Measurements from ENCODE around the gene ADSL. TPM values are rescaled to one million over a fixed set of nuclear protein-coding genes. Genes with fewer than 3 reads are reported as not detected.

Gene ADSL
- total RNA-seq, 2 experiments from 2014 or later: 117 to 137 TPM

- ChIA-PET POLR2A (no interaction called here), CTCF (ENCODE audit: unreplicated experiment) (no interaction called here)
- no peaks in the 10 kb centered on the region for H3K9me3 ChIP-seq (ENCODE audit: low read length)
- H3K4me3 ChIP-seq (ENCODE audit: low read depth, low read length, poor library complexity, severe bottlenecking): no peak overlapping the region
- no peak for DNase-seq (ENCODE audit: low spot score)
- H3K4me1 ChIP-seq (ENCODE audit: insufficient read depth, low read length, poor library complexity, severe bottlenecking): no peaks in the 10 kb centered on the region
- H4K20me1 ChIP-seq (ENCODE audit: insufficient read depth, low read length): no peaks in the 10 kb centered on the region
- intact Hi-C loops (cut with micrococcal nuclease; ENCODE audit: unreplicated experiment): no loop called here
- H2AFZ ChIP-seq (ENCODE audit: low read length): no peak overlapping the region
- BruUV-seq (replicated peaks): no TSS peak
- no peak overlapping the region for H3K27ac ChIP-seq (ENCODE audit: low read depth, low read length, poor library complexity, severe bottlenecking)
- TF ChIP-seq CTCF (conservative IDR thresholded peaks at IDR 0.05; ENCODE audit: low read length): no peak
- TF ChIP-seq EZH2phosphoT487 (IDR thresholded peaks at IDR 0.05; ENCODE audit: borderline replicate concordance, low read depth, low read length): no peak
- no peaks in the 10 kb centered on the region for H3K79me2 ChIP-seq (ENCODE audit: insufficient read depth, low read depth, low read length)
- H3K36me3 ChIP-seq (ENCODE audit: insufficient read depth, low read length): peaks cover 58% of the 10 kb centered on the region
- H3K4me2 ChIP-seq (ENCODE audit: low read length): no peak overlapping the region
- H3K9me2 ChIP-seq (ENCODE audit: insufficient read depth, low read length): no peaks in the 10 kb centered on the region
Measured at GRCh38 chr22:40300884-40301672, 45.2 kb upstream of the ADSL start.

GRCh38 chr22:40302149-40302548 lies 44.2 kb upstream of the ADSL start:
- no peak for TF ChIP-seq CTCF (conservative IDR thresholded peaks at IDR 0.05; ENCODE audit: low read length)
- TF ChIP-seq EZH2phosphoT487 (IDR thresholded peaks at IDR 0.05; ENCODE audit: borderline replicate concordance, low read depth, low read length): no peak
- no peak overlapping the region for H3K4me2 ChIP-seq (ENCODE audit: low read length)
- BruUV-seq (replicated peaks): no TSS peak
- intact Hi-C loops (cut with micrococcal nuclease; ENCODE audit: unreplicated experiment): no loop called here
- DNase-seq (ENCODE audit: low spot score): no peak
- H3K36me3 ChIP-seq (ENCODE audit: insufficient read depth, low read length): peaks cover 50% of the 10 kb centered on the region
- no peaks in the 10 kb centered on the region for H3K79me2 ChIP-seq (ENCODE audit: insufficient read depth, low read depth, low read length)
- H3K27ac ChIP-seq (ENCODE audit: low read depth, low read length, poor library complexity, severe bottlenecking): no peak overlapping the region
- H3K4me3 ChIP-seq (ENCODE audit: low read depth, low read length, poor library complexity, severe bottlenecking): no peak overlapping the region
- ChIA-PET POLR2A (no interaction called here), CTCF (ENCODE audit: unreplicated experiment) (no interaction called here)
- H3K9me2 ChIP-seq (ENCODE audit: insufficient read depth, low read length): no peaks in the 10 kb centered on the region
- no peaks in the 10 kb centered on the region for H3K4me1 ChIP-seq (ENCODE audit: insufficient read depth, low read length, poor library complexity, severe bottlenecking)
- no peaks in the 10 kb centered on the region for H3K9me3 ChIP-seq (ENCODE audit: low read length)
- H2AFZ ChIP-seq (ENCODE audit: low read length): no peak overlapping the region
- H4K20me1 ChIP-seq (ENCODE audit: insufficient read depth, low read length): no peaks in the 10 kb centered on the region

- intact Hi-C loops (cut with micrococcal nuclease; ENCODE audit: unreplicated experiment): no loop called here
- H3K36me3 ChIP-seq (ENCODE audit: insufficient read depth, low read length): peaks cover 75% of the 10 kb centered on the region
Measured at GRCh38 chr22:40305625-40306024, 40.7 kb upstream of the ADSL start.

More at GRCh38 chr22:40305625-40306024, 40.7 kb upstream of the ADSL start:
- Histone ChIP-seq H3K4me1 (ENCODE audit: insufficient read depth, low read length, poor library complexity, severe bottlenecking) (no peaks in the 10 kb centered on the region), H3K4me3 (ENCODE audit: low read depth, low read length, poor library complexity, severe bottlenecking) (no peak overlapping the region), H2AFZ (ENCODE audit: low read length) (no peak overlapping the region), H3K27ac (ENCODE audit: low read depth, low read length, poor library complexity, severe bottlenecking) (no peak overlapping the region), H4K20me1 (ENCODE audit: insufficient read depth, low read length) (no peaks in the 10 kb centered on the region), H3K9me2 (ENCODE audit: insufficient read depth, low read length) (no peaks in the 10 kb centered on the region), H3K9me3 (ENCODE audit: low read length) (no peaks in the 10 kb centered on the region), H3K4me2 (ENCODE audit: low read length) (no peak overlapping the region), H3K79me2 (ENCODE audit: insufficient read depth, low read depth, low read length) (no peaks in the 10 kb centered on the region)
- POLR2A ChIA-PET: no interaction called here
- DNase-seq (ENCODE audit: low spot score): no peak
- TF ChIP-seq CTCF (conservative IDR thresholded peaks at IDR 0.05; ENCODE audit: low read length) (no peak), EZH2phosphoT487 (IDR thresholded peaks at IDR 0.05; ENCODE audit: borderline replicate concordance, low read depth, low read length) (no peak)
- BruUV-seq (replicated peaks): no TSS peak
- CTCF ChIA-PET (ENCODE audit: unreplicated experiment): no interaction called here
